Astrocyte of the spinal cord (primary cell): Measurements from ENCODE around the gene PHF12.

ENCODE experiments used
- DNase-seq: peaks from one replicate; pipeline ENCODE4 v3.0.0; 2011; ENCODE audit warnings: low read depth, low spot score
- H3K4me3 ChIP-seq: 2 replicates; pipeline ENCODE4 v1.5.1; 2011; ENCODE audit warnings: low read depth, mild to moderate bottlenecking, low read length, moderate library complexity
- in situ Hi-C: cut with HindIII; loops from 2 replicates; pipeline ENCODE4 v1.10.0; 2017; ENCODE audit warnings: low sequenced_read_pairs
- TF ChIP-seq, protein P1 (sequence below): IDR thresholded peaks from 2 replicates; pipeline ENCODE4 v1.5.1; 2012; ENCODE audit warnings: low read depth, mild to moderate bottlenecking, low read length, inconsistent platforms

The PHF12 gene

GRCh38 chr17:28969706-28970393 is 18.5 kb upstream of the PHF12 start:
- in situ Hi-C loops = no loop called here
- DNase-seq = no peak
- no peak overlapping the region for H3K4me3 ChIP-seq
- TF ChIP-seq, protein P1, sequence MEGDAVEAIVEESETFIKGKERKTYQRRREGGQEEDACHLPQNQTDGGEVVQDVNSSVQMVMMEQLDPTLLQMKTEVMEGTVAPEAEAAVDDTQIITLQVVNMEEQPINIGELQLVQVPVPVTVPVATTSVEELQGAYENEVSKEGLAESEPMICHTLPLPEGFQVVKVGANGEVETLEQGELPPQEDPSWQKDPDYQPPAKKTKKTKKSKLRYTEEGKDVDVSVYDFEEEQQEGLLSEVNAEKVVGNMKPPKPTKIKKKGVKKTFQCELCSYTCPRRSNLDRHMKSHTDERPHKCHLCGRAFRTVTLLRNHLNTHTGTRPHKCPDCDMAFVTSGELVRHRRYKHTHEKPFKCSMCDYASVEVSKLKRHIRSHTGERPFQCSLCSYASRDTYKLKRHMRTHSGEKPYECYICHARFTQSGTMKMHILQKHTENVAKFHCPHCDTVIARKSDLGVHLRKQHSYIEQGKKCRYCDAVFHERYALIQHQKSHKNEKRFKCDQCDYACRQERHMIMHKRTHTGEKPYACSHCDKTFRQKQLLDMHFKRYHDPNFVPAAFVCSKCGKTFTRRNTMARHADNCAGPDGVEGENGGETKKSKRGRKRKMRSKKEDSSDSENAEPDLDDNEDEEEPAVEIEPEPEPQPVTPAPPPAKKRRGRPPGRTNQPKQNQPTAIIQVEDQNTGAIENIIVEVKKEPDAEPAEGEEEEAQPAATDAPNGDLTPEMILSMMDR = no peak

DNA sequence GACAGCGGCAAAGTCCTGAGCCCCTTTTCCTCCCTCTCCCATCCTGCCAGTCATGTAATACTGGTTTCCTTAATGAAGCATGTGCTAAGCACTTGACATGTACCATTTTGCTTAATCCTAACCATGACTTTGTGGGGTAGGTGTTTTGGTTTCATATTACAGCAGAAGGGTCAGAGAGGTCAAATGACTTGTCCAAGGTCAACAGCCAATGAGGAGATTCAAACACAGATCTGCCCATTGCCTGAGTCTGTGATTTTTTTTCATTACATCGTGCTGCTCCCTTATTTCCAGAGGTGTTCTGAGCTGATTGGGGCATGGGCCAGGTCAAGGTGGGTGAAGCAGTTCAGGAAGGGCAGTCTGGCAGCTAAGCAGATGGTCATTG is 17.6 kb upstream of the PHF12 start:
- DNase-seq = no peak
- no peak overlapping the region for H3K4me3 ChIP-seq
- TF ChIP-seq, protein P1 = no peak
- in situ Hi-C loops = no loop called here

DNA sequence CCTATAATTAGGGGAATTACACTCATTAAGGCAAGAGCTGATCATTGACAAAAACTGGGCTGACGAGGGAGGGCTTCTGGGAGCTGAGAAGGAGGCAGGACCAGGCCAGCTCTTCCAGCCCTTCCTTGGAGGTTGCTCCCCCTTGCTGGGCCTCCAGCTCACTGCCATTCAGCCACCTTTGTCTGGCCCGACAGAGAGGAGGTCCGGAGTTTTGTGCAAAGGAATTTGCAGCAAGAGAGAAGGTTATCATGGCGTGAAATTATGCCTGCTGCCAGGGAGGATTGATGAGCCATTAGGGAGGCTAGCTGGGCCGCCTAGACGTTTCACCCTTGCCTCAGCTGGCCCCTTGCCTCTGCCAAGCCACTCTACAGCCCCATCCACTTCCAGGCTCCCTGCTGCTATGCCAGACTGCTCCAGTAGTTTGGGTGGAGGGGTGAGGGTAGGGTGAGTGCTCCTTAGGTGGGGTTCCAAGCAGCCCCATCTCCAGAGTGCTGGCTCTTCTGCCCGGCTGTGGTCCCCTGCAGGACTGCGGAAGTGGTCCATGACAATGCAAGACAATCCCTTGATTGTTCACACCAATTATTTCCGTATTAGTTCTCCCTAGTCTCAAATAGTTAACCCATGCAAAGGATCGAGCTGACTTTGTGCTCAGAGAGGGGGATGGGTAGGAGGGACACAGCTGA is 17.1 kb upstream of the PHF12 start:
- no peak for DNase-seq
- in situ Hi-C loops = no loop called here

GRCh38 chr17:28967221-28968135 is 16.2 kb upstream of the PHF12 start:
- in situ Hi-C loops = no loop called here
- no peak for DNase-seq
- no peak overlapping the region for H3K4me3 ChIP-seq
- TF ChIP-seq, protein P1 = no peak

More for the DNA sequence above, 17.1 kb upstream of the PHF12 start:
- no peak overlapping the region for H3K4me3 ChIP-seq
- TF ChIP-seq, protein P1 = no peak

DNA sequence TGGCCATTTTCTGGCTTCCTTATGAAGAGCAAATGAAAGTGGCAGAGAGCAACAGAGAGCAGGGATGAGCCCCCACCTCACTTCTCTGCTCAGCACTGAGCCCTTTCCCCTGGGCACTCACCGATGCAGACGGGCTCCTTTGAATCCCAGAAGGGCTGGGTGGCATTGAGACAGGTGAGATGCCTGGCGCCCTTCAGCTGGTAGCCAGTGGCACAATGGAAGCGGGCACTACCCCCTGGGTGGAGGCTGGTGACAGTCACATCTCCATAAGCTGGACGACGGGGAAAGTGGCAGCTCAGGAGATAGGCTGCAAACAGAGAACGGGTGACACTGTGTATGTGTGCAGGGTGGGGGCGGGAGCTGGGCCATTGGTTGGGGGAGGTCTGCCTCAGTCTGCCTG is 12.5 kb upstream of the PHF12 start:
- TF ChIP-seq, protein P1 = no peak
- H3K4me3 ChIP-seq = no peak overlapping the region
- DNase-seq = no peak
- in situ Hi-C loops = no loop called here

DNA sequence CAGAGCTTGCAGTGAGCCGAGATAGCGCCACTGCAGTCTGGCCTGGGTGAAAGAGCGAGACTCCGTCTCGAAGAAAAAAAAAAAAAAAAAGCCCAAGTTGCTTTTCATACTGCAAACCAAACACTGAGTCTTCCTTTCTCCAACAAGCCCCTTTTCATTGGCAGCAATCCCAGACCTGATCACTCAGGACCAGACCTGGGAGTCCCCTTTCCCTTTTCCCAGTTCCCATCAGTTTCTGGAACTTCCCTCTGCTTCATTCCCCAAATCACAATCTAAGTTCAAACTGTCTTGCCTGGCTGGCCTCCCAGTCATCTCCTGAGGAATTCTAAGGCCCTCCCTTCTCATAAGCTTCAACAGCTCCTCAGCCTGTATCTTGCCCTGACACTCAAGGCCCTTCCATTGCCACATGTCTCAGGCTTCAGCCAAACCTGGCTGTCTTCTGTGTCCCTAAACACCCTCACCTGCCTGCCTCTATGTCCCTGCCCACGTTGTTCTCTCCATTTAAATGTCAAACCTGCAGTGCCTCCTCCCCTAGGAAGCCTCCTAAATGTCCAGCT is 11.8 kb upstream of the PHF12 start:
- in situ Hi-C loops = no loop called here
- no peak for DNase-seq
- TF ChIP-seq, protein P1 = no peak
- no peak overlapping the region for H3K4me3 ChIP-seq
